Fibroblast of lung (primary cell): ENCODE measurements around the gene GAS7. TPM values are rescaled to one million over a fixed set of nuclear protein-coding genes. Genes with fewer than 3 reads are reported as not detected.

Source experiments
- DNase-seq, 2 donors: peaks; one replicate each; pipeline versions ENCODE4 v3.0.0 to v3.0.0-alpha.2; 2010; ENCODE audit warnings: low read depth in 2 of 2
- H2AFZ ChIP-seq: 2 replicates; pipeline ENCODE4 v1.5.1; 2012; ENCODE audit warnings: low read length, control low read depth, inconsistent platforms
- H3K27ac ChIP-seq: 2 replicates; pipeline ENCODE4 v1.5.1; 2011; ENCODE audit warnings: low read length, control low read depth; ENCODE audit not compliant: insufficient read depth
- H3K27me3 ChIP-seq: 2 replicates; pipeline ENCODE4 v1.5.1; 2011; ENCODE audit warnings: mild to moderate bottlenecking, low read length; ENCODE audit not compliant: control insufficient read depth, insufficient read depth
- H3K36me3 ChIP-seq: 2 replicates; pipeline ENCODE4 v1.5.1; 2011; ENCODE audit warnings: low read length; ENCODE audit not compliant: control insufficient read depth, insufficient read depth
- H3K4me1 ChIP-seq: 2 replicates; pipeline ENCODE4 v1.5.1; 2011; ENCODE audit warnings: low read length; ENCODE audit not compliant: control insufficient read depth, insufficient read depth; ENCODE audit errors: extremely low read depth
- H3K4me2 ChIP-seq: 2 replicates; pipeline ENCODE4 v1.5.1; 2011; ENCODE audit warnings: low read length, control low read depth; ENCODE audit not compliant: insufficient read depth; ENCODE audit errors: extremely low read depth
- H3K4me3 ChIP-seq, 4 experiments: fragments of 200-600 bp in 1 of 4; sonication (generic) in 1 of 4; replicated peaks in 1 of 4; 2 replicates each; pipeline ENCODE4 v1.5.1; 2011 to 2016; ENCODE audit warnings: low read length in 4 of 4, low read depth in 3 of 4, mild to moderate bottlenecking in 3 of 4, control low read depth in 2 of 4, inconsistent platforms in 1 of 4, mixed read lengths in 1 of 4; ENCODE audit not compliant: insufficient read depth in 1 of 4; ENCODE audit errors: control extremely low read depth in 1 of 4
- H3K79me2 ChIP-seq: 2 replicates; pipeline ENCODE4 v1.5.1; 2012; ENCODE audit warnings: mild to moderate bottlenecking, low read length, inconsistent platforms; ENCODE audit not compliant: control insufficient read depth, insufficient read depth
- H3K9ac ChIP-seq: 2 replicates; pipeline ENCODE4 v1.5.1; 2011; ENCODE audit warnings: mild to moderate bottlenecking, low read length, control low read depth; ENCODE audit not compliant: insufficient read depth
- H3K9me3 ChIP-seq: 2 replicates; pipeline ENCODE4 v1.5.1; 2012; ENCODE audit warnings: low read depth, low read length; ENCODE audit not compliant: control insufficient read depth, insufficient read depth
- H4K20me1 ChIP-seq: 2 replicates; pipeline ENCODE4 v1.5.1; 2011; ENCODE audit warnings: low read length; ENCODE audit not compliant: control insufficient read depth, insufficient read depth; ENCODE audit errors: extremely low read depth
- EZH2 ChIP-seq: IDR thresholded peaks from 2 replicates; pipeline ENCODE4 v1.5.1; 2012; ENCODE audit warnings: low read length, control low read depth, mild to moderate bottlenecking; ENCODE audit errors: missing control alignments
- polyA plus RNA-seq, 2 donors: library from polyadenylated mRNA; depleted of rRNA in 1 of 2; stranded (reverse) in 1 of 2; unstranded in 1 of 2; fragments of >200 nt; gene quantifications; 2 replicates each; pipeline ENCODE4 v1.2.1, GENCODE V29; 2011 to 2012; ENCODE audit warnings: missing spikeins in 1 of 2
- total RNA-seq: library from RNA; depleted of rRNA; stranded (reverse); fragments of >200 nt; gene quantifications from 2 replicates; pipeline ENCODE4 v1.2.1, GENCODE V29; 2014
- TF ChIP-seq, protein P1 (sequence below), 2 donors: IDR thresholded peaks in 1 of 2; conservative IDR thresholded peaks in 1 of 2; 1 replicate in 1 of 2; 2 replicates in 1 of 2; pipeline ENCODE4 v1.5.1; 2011 to 2012; ENCODE audit warnings: low read length in 2 of 2, control low read depth in 1 of 2, inconsistent platforms in 1 of 2, low read depth in 1 of 2, mild to moderate bottlenecking in 1 of 2

Gene GAS7
- total and polyA plus RNA-seq, 2 donors (not counting 1 experiment from before 2014, with no cell fraction given): 0.58 to 2.6 TPM

DNA sequence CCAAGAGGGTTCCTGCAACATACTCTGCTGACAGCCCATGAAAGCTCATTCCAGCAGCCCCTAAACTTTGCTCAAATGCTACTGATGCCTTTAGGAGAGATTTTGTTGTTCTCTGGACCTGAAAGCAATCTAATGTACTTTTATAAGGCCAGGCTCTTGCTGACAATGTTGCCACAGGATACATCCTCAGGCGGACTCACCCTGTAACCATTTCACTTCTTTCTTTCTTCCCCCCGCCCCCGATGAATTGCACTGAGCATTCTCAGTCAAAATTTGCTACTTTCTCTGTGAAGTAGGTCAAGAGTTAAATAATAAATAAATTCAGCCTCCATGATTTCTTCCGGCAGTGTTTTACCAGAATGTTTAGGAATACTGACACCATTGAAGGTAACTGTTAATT is 1.5 kb downstream of the GAS7 start:
- H3K4me3 ChIP-seq: peak overlapping the region in 1 of 4 experiments; percentile 48
- DNase-seq: no peak

GRCh38 chr17:10196384-10196895 is 2.0 kb downstream of the GAS7 start:
- Histone ChIP-seq H3K4me1 (no peaks in the 10 kb centered on the region), H2AFZ (no peak overlapping the region), H3K36me3 (no peaks in the 10 kb centered on the region), H3K9ac (no peak overlapping the region), H3K9me3 (no peaks in the 10 kb centered on the region), H3K4me2 (no peak overlapping the region), H3K4me3 (peak overlapping the region in 1 of 4 experiments; percentile 48), H3K27ac (no peak overlapping the region), H3K27me3 (peaks cover 8% of the 10 kb centered on the region), H3K79me2 (no peaks in the 10 kb centered on the region), H4K20me1 (no peaks in the 10 kb centered on the region)
- TF ChIP-seq EZH2: no peak
- TF ChIP-seq, protein P1, sequence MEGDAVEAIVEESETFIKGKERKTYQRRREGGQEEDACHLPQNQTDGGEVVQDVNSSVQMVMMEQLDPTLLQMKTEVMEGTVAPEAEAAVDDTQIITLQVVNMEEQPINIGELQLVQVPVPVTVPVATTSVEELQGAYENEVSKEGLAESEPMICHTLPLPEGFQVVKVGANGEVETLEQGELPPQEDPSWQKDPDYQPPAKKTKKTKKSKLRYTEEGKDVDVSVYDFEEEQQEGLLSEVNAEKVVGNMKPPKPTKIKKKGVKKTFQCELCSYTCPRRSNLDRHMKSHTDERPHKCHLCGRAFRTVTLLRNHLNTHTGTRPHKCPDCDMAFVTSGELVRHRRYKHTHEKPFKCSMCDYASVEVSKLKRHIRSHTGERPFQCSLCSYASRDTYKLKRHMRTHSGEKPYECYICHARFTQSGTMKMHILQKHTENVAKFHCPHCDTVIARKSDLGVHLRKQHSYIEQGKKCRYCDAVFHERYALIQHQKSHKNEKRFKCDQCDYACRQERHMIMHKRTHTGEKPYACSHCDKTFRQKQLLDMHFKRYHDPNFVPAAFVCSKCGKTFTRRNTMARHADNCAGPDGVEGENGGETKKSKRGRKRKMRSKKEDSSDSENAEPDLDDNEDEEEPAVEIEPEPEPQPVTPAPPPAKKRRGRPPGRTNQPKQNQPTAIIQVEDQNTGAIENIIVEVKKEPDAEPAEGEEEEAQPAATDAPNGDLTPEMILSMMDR (conservative IDR thresholded peaks at IDR 0.05 in 1 of 2, IDR thresholded peaks at IDR 0.05 in 1 of 2; ENCODE audit: low read depth in 1 of 2, low read length in 2 of 2): no peak
- DNase-seq: no peak

More for the DNA sequence above, 1.5 kb downstream of the GAS7 start:
- peaks cover 8% of the 10 kb centered on the region for H3K27me3 ChIP-seq
- TF ChIP-seq, protein P1 (conservative IDR thresholded peaks at IDR 0.05 in 1 of 2, IDR thresholded peaks at IDR 0.05 in 1 of 2; ENCODE audit: low read depth in 1 of 2, low read length in 2 of 2): no peak
- no peak for TF ChIP-seq EZH2
- H3K4me2 ChIP-seq: no peak overlapping the region
- H3K9me3 ChIP-seq: no peaks in the 10 kb centered on the region
- H3K79me2 ChIP-seq: no peaks in the 10 kb centered on the region
- no peaks in the 10 kb centered on the region for H3K36me3 ChIP-seq
- no peaks in the 10 kb centered on the region for H4K20me1 ChIP-seq
- H2AFZ ChIP-seq: no peak overlapping the region
- no peak overlapping the region for H3K27ac ChIP-seq
- no peaks in the 10 kb centered on the region for H3K4me1 ChIP-seq
- H3K9ac ChIP-seq: no peak overlapping the region

- Histone ChIP-seq H3K4me3 (no peak overlapping the region), H3K79me2 (no peaks in the 10 kb centered on the region), H3K27me3 (peaks cover 8% of the 10 kb centered on the region), H3K4me1 (no peaks in the 10 kb centered on the region), H3K4me2 (no peak overlapping the region), H4K20me1 (no peaks in the 10 kb centered on the region), H3K27ac (no peak overlapping the region), H3K9me3 (no peaks in the 10 kb centered on the region), H3K36me3 (no peaks in the 10 kb centered on the region), H2AFZ (no peak overlapping the region), H3K9ac (no peak overlapping the region)
- TF ChIP-seq EZH2: no peak
- TF ChIP-seq, protein P1 (conservative IDR thresholded peaks at IDR 0.05 in 1 of 2, IDR thresholded peaks at IDR 0.05 in 1 of 2; ENCODE audit: low read depth in 1 of 2, low read length in 2 of 2): no peak
- DNase-seq: no peak
Observed at GRCh38 chr17:10195090-10195805, 3.2 kb downstream of the GAS7 start.
